NCI-H2196 treated with DMSO at 0.1 percent for 48 hours (cell line): ENCODE measurements around the gene TCN2.
"Not testable (repeated sequence)": the region's sequence is repeated elsewhere in the genome, so short reads cannot be mapped to it uniquely, and the experiment has no call there.

Experiments
- DNase-seq: peaks from one replicate; lab custom pipeline; 2025; ENCODE audit not compliant: unreplicated experiment; lab: John Stamatoyannopoulos, UW

Gene TCN2

DNA sequence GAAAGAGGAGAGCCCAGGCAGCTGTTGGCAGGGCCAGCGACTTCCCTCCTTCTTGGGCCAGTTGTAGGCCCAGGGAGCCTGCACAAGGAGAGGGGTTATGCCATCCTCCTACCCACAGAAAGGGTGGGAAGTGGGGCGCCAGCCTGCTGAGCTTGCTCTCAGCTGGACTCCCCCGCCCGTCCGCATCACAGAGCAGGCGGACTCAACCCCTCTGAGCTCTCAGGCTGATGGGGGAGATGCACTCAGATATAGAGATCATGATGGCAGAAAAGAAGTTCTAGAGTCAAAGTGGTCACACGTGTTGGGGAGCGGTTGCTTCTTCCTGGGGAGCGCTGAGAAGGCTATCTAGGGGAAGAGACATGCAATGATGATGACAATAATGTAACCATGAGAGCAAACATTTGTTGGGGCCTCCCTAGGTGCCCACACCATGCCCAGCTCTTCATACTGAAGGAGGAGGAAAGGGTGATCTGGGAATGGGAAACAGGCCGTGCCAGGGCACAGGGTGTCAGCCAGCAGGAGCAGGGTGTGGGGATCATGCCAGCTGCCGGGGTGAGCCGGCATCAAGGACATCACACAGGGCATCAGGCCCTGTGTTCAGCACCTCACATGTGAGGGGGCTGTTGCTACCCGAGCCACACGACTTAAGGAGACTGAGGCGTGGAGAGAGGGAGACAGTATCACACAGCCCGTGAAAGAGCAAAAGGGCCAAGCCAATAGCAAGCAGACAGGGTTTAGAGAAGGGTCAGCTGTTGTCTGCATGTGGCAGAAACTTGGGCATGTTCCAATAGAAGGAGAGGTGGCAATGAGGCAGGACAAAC is 36.3 kb downstream of the TCN2 start:
- DNase-seq: no peak

DNA sequence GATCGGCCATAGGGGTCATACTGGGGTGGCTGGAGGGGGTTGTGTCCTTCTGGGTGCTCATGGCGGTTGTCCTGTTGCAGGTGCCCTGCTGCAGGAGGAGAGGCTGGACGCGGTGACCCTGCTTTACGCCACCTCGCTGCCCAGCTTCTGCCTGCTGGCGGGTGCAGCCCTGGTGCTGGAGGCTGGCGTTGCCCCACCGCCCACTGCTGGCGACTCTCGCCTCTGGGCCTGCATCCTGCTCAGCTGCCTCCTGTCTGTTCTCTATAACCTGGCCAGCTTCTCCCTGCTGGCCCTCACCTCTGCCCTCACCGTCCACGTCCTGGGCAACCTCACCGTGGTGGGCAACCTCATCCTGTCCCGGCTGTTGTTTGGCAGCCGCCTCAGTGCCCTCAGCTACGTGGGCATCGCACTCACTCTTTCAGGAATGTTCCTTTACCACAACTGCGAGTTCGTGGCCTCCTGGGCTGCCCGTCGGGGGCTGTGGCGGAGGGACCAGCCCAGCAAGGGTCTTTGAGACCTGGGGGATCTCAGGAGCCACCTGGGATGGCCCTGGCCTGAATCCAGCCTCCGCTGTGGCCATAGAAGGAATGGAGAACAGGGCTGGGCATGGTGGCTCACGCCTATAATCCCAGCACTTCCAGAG is 39.7 kb downstream of the TCN2 start:
- DNase-seq: no peak

DNA sequence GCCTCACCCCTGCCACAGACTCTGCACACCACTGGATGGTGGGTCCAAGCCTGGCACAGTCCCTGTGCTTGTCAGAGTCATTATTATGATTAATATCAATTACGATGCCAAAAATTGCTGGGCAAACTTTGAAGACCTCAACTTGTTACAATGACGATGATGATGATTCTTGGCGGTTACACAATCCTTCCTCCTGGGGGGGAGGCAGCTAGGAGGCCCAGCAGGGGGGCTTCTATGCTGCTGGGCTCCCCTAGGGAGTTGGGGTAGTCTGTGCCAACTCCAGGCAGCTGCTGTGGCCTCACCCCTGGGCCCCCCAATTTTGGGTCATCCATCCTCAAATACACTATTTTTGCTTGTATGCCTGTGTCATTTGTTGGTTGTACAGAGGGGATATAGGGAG is 40.6 kb downstream of the TCN2 start:
- DNase-seq: no peak

DNA sequence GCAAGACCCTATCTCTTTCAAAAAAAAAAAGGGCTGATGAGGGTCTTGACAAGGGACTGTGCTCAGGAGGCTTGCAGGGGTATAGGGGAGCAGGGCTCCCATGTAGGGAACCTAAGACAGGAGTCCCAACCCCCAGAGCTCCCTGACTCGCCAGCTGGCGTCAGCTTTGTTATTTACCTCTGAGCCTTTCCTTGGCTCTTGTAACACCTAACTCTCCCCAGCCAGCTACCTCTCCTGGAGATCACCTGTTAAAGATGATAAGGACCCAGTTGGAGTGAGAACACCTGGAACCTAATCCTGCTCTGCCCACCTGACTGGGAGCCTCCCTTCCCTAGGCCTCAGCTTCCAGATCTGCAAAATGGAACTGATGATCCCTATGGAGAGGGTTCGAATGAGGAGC is 41.9 kb downstream of the TCN2 start:
- no peak for DNase-seq

DNA sequence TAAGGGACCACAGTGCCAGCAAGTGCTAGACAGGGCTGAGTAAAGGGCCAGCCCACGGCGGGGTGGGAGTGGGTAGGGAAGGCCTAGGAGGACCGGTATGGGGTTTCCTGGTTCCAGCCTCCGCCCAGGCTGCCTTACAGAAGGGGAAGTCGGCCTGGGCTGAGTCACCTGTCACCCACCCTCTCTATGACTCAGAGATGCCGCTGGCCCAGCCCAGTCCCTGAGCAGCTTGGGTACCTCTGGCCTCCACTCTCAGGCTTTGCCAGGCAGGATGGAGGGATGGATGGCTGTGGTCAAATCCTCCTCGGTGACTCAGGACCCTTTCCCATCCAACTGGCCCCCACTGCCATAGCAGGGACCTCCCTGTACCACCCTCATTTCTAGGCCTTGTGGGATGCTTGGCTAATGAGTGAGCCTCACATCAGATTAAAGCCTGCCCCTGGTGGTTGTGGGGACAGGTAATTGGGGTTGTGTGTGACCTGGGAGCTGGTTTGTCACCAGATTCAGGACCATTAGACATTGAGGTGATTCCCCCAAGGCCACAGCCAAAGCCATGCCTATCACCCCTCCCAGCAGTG is 42.5 kb downstream of the TCN2 start:
- DNase-seq: no peak

DNA sequence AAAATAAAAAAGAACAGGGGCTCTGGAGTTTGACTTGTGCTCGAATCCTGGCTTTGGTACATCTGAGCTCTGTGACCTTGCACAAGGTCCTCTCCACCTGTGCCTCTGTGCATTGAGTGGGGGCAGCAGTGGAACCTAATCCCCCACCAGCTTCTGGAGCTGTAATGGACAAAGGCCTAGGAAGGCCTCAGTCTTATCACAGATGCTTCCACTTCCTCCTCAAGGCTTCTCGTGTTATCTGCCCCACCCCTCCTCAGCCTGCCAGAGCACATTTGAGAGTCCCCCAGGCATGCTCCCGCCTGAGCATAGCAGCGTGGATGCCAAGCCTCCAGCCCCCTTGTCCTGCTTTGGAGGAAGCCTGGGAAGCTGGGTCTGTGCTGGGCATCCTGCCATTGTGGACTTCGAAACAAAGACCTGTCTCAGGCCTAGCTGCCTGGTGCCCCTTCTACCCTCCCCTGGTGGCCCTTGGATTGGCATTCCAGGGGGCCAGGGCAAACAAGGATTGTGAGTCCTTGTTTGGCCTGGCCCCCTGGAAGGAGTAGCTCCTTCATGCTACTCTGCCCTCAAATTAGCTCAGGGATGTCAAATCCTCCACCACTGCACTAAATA is 43.6 kb downstream of the TCN2 start:
- DNase-seq: no peak

DNA sequence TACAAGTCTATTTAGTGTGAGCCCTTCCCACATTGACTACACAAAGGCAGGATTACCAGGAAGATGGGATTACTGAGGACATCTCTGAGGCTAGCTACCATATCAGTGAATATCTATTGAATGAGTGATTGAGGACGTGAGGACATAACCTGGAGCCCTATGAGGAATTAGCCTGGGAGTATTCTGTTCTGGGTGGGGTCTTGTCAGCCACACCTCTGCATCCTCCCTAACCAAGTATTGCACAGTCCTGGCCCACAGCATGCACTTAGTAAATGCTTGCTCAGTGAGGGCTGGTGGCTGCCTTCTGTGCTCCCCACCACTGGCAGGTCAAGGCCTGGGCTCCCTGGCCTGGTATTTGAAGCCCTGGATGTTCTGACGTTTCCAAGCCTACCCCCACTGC is 45.9 kb downstream of the TCN2 start:
- DNase-seq: no peak

DNA sequence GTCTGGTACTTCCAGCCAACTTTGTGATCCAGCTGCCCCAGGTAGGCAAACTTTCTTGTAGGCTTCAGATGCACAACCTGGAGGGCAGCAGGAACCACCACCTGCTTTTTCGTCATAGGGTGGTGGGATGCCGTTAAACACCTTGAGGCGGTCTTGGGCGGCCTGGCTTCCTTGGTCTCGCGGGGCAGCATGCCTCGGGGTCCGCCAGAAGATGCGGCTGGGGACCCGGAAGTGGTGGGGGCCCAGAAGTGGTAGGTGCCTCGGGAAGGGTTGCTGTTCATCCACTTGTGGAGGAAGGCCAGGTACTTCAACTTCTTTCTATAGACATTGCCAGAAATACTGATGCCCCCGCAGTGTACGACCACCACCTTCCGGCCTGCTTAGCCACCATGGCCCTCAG is 47.4 kb downstream of the TCN2 start:
- DNase-seq: no peak

DNA sequence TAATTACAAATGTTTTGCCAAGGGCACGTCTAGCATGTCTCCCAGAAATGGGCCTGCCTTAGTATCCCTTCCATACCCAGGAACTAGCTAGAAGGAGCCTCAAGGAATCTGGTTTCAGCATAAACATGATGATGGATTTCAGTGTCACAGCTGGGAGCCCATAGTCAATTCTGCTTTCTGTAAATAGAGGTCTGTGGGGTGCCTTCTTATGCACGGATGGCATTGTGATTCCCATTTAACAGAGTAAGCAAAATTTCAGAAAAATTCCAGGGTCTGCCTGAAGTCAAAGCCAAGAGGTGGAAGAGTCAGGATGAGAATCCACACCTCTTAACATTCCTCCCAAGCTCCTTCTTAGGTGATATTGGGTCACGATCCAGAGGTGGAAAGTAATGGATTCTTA is 48.6 kb downstream of the TCN2 start:
- no peak for DNase-seq

DNA sequence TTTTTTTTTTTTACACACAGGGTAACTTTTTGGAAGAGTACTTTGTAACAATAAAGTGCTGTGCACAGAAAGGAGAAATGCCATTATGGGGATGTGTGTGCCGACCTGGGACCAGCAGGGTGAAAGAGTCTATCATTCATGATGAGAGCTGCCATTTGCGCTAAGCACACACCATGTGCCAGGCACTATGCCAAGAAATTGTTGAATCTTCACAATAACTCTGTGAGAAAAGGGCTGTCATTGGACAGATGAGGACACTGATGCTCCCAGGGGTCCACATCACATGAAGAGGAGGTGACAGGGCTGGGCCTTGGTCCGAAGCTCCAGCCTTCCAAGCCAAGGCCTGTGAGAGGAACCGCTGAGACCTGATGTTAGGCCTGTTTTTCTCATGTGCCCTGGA is 55.1 kb downstream of the TCN2 start:
- no peak for DNase-seq

DNA sequence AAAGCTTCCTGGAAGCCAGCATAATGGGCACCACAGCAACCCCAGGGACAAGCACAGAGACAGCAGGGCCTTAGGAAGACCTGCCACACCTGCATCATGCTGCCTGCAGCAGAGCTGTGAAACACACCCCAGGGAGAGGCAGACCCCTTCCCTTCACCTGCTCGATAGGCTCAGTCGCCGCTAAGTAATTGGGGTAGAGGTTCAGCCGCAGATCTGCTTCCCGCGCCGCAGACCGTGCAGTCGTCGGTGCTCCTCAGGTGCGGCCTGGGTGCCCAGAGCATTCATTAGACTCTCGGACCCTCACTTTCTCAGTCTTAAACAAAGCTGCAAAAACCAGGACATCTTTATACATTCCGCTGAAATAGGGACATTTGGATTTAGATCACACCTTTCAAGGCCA is 57.8 kb downstream of the TCN2 start:
- no peak for DNase-seq

DNA sequence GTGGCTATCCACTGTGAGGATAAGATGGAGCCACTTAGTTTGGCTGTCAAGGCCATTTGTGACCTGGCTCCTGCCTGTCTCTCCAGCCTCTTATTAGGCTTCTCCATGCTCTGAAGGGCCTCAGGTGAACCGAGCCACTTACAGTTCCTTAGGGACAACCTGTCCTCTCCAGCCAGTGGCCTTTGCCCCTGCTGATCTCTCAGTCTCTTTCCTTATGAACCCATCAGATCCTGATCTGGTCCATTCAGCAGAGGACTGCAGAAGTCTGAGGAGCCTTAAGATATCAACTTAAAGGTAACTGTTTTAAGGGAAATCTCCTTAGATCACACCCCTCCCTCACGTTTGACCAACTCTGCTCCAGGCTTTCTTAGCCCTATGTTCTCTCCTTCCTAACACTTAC is 58.3 kb downstream of the TCN2 start:
- DNase-seq: no peak

DNA sequence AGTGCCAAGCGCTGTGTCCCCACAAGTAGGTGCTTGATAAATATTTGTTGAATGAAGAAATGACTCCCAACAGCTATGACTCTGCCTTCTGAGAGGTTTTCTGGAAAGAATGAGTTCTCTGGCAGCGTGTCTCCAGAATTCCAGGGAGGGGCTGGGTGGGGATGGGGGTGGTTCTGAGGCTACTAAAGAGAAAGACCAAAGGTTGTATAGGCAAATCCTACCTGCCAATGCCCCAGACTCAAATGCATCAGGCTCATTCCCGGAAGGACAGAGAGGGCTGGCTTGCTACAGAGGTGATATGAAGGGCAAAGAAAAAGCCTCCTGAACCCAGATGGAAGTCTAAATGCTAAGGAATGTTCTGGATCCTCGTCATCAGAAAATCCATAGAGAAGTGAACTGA is 58.8 kb downstream of the TCN2 start:
- DNase-seq: no peak

DNA sequence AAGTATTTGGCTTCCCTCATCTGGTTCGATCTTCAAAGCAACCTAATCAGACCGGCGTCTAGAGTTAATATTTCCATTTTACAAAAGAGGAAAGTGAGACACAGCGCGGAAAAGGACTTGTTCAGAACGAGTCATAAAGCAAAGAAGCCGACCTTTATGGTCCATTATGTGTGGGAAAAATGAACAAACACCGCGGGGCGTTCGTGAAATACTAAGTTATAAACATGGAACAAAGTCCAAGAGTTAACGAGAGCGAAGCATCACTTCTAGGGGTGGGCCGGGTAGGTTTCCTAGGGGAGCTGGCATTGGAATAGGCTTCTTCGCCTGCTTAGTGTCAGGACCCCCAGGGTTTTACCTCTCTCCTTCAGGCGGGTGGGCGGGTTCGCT is 60.1 kb downstream of the TCN2 start:
- no peak for DNase-seq

DNA sequence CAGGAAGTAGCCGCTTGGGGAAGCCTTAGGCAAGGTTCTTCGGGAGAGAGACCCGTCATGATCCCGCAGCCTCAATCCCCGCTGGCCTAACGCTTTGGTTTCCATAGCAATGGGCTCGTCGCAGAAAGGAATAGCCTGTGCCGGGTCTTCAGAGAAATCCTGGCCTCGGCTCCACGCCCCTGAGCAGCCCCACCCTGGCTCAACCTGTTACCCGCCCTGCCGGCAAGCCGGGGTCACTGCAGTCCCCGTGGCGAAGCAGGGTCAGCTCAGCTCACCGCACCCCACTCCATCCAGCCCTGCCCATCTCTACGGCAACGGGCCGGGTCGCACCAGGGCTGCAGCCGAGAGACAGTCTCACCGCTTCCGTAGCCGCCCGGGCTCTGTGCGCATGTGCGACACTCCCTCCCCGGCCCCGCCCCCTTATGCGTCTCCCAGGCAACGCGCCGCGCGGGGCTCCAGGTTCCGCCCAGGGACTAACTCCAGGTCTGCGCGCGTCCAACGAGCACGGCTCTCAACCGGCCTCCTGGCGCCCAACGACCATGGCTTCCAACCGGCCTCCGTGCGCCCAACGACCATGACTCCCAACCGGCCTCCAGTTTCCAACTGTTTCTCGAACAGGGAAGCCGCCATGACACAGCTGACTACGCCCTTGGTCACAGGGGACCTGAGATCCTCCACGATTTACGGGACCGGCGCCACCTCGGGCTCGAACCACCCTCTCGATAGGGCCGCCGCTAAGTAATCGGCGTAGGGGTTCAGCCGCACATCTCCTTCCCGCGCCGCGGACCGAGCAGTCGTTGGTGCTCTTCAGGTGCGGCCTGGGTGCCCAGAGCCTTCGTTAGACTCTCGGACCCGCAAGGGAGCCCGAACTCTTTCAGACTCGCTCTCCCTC is 60.8 kb downstream of the TCN2 start, which contains the start of gene DUSP18:
TSS of gene DUSP18 (minus strand) at position 382 of the 892 bp plus-strand sequence. CDS start 3,872 bp downstream, outside the sequence.
- peak; percentile 38 for DNase-seq

DNA sequence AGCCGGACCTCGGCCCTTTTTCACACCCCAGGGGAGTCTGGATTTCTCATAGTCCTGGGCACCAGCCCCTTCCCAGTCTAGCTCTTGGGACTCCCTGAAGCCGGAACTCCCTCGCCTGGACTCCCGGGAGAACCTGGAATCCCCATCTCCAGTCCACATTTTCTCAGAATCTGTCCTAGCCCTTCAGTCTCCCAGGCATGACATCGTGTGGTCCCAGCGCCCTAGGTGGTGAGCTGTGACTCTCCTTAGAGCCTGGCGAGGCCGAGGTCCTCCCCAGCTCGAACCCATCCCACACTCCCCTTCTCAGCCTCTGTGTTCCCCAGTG is 61.4 kb downstream of the TCN2 start:
- no peak for DNase-seq

DNA sequence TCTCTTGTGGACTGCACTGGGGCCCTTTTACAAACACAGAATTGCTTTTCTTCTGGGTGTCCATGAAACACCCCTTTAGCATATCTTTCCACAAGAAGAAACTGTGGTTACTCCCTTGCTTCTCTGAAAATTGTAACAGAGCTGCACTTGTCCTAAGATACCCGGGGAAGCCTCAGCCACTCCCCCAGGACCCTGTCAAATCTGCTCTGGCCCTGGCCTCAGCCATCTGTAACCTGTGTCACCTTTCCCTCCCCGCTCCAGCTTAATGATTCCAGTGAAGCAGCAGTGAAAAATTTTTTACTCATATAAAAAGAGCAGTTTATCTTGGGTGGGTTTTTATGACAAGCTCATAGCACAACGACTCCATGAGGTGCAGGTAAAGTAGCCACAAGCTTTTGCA is 64.1 kb downstream of the TCN2 start:
- no peak for DNase-seq

DNA sequence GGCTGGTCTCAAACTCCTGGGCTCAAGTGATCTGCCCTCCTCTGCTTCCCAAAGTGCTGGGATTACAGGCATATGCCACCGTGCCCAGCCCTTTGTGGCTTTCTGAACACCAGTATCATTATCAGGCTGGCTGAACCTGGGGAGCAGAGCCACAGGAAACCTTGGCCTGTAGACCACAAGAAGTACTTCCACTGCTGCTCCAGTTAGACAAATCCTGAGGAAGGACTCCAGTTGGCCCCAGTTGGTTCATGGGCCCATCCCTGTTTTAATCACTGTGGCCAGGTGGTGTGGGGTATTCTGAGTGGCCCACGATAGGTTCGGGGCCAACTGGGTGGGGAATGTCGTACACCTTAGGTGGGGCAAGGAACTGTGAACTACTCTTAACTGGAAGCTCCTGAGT is 66.2 kb downstream of the TCN2 start:
- no peak for DNase-seq

DNA sequence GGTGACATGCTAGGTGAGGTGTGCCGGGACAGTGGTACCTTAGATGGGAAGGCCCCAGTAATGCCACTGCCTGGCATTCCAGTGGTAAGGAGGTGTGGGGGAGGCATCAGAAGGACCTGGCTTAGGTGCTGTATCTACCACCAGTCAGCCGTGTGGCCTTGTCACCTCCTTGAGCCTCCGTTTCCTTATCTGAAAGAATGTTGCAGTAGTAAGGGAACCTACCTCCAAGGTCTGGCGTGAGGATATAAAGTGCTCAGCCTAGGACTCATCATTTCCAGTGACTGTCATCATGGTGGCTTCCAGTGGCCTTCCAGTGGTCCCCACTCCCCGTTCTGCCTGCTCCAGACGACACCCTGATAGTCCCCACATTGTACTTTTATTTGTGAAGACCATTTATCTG is 67.5 kb downstream of the TCN2 start:
- no peak for DNase-seq

DNA sequence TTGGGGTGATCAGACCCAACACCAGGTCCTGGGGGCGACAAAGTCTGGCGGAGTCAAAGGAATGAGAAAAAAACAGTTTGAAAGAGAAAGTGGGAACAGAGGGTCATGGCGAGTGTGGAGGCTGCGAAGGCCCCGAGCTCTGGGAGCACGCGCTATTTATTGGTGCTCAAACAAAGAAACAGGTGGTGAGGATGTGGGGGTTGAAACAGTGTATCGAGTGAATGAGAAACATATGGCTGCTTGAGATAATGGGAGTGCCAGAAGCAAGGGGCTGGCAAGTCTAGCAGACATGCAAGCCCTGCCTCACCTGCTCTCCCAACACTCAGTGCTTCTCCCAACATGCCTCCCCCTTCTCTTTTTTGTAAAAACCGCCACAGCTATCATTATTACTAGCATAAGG is 68.5 kb downstream of the TCN2 start:
- DNase-seq: no peak

DNA sequence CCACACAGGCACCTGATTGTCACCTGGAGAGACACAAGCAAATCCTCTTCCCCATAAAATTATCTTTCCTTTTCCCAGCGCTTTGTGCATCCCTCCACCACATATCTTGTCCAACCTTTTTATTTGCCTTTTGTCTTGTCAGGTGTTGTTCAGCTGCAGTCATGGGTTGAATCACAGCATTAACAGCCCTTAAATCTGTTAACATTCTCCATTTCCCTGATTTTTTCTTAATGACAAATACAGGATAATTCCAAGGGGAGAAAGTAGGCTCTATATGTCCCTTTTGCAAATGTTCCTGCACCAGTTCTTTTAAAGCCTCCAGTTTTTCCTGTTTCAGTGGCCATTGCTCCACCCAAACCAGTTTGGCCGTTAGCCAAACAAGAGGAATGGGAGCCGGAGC is 69.6 kb downstream of the TCN2 start:
- DNase-seq: not testable (repeated sequence)
